Neural progenitor cell (in vitro differentiated cells): ENCODE measurements around the gene LINGO4. TPM values are rescaled to one million over a fixed set of nuclear protein-coding genes. Genes with fewer than 3 reads are reported as not detected.

Source experiments
- DNase-seq: peaks from one replicate; pipeline ENCODE4 v3.0.0-alpha.2; 2016; ENCODE audit warnings: low spot score
- H2AFZ ChIP-seq: fragments of 200-600 bp; sonication (generic); replicated peaks from 2 replicates; pipeline ENCODE4 v1.6.1; 2016; ENCODE audit warnings: antibody characterized with exemption
- H3F3A ChIP-seq: fragments of 200-600 bp; sonication (generic); 2 replicates; pipeline ENCODE4 v1.6.1; 2016; ENCODE audit warnings: antibody characterized with exemption, low read depth
- H3K27ac ChIP-seq: fragments of 200-600 bp; sonication (generic); 2 replicates; pipeline ENCODE4 v1.5.1; 2016; ENCODE audit warnings: mild to moderate bottlenecking
- H3K27me3 ChIP-seq: fragments of 200-600 bp; sonication (generic); 2 replicates; pipeline ENCODE4 v1.6.1; 2016; ENCODE audit warnings: mild to moderate bottlenecking, moderate library complexity
- H3K36me3 ChIP-seq: fragments of 200-600 bp; sonication (generic); 2 replicates; pipeline ENCODE4 v1.5.1; 2016
- H3K4me1 ChIP-seq: fragments of 200-600 bp; sonication (generic); 2 replicates; pipeline ENCODE4 v1.6.1; 2016; ENCODE audit warnings: mixed run types
- H3K4me2 ChIP-seq: fragments of 200-600 bp; sonication (generic); 2 replicates; pipeline ENCODE4 v1.6.1; 2016
- H3K4me3 ChIP-seq: fragments of 200-600 bp; sonication (generic); 2 replicates; pipeline ENCODE4 v1.5.1; 2016
- H3K79me2 ChIP-seq: fragments of 200-600 bp; sonication (generic); 2 replicates; pipeline ENCODE4 v1.6.1; 2016; ENCODE audit warnings: low read depth
- H3K9ac ChIP-seq: fragments of 200-600 bp; sonication (generic); 2 replicates; pipeline ENCODE4 v1.6.1; 2016
- H3K9me3 ChIP-seq: fragments of 200-600 bp; sonication (generic); 2 replicates; pipeline ENCODE4 v1.5.1; 2016; ENCODE audit warnings: low read depth
- H4K20me1 ChIP-seq: fragments of 200-600 bp; sonication (generic); 2 replicates; pipeline ENCODE4 v1.6.1; 2016; ENCODE audit warnings: low read depth
- H3K27ac Mint-ChIP-seq: 3 replicates; pipeline ENCODE4 v1.8.0; 2021; ENCODE audit warnings: mixed read lengths
- H3K27me3 Mint-ChIP-seq: 2 replicates; pipeline ENCODE4 v1.8.0; 2022; ENCODE audit warnings: low read depth, mild to moderate bottlenecking, inconsistent platforms, moderate library complexity, mixed read lengths; ENCODE audit not compliant: insufficient read depth
- H3K36me3 Mint-ChIP-seq: 3 replicates; pipeline ENCODE4 v1.8.0; 2021; ENCODE audit warnings: mixed read lengths
- H3K4me1 Mint-ChIP-seq: 3 replicates; pipeline ENCODE4 v1.8.0; 2021; ENCODE audit warnings: mixed read lengths
- H3K4me3 Mint-ChIP-seq: 3 replicates; pipeline ENCODE4 v1.8.0; 2021; ENCODE audit warnings: mild to moderate bottlenecking, moderate library complexity, mixed read lengths
- H3K9me3 Mint-ChIP-seq: 3 replicates; pipeline ENCODE4 v1.8.0; 2020; ENCODE audit warnings: mixed read lengths
- EZH2 ChIP-seq: fragments of 200-600 bp; sonication (generic); IDR thresholded peaks from 2 replicates; pipeline ENCODE4 v1.6.1; 2017; ENCODE audit warnings: antibody characterized with exemption, mild to moderate bottlenecking, moderate library complexity
- EZH2phosphoT487 ChIP-seq: fragments of 200-600 bp; sonication (generic); IDR thresholded peaks from 2 replicates; pipeline ENCODE4 v1.6.1; 2017; ENCODE audit warnings: antibody characterized with exemption
- total RNA-seq: library from RNA; depleted of rRNA; stranded (reverse); fragments of >200 nt; gene quantifications from 2 replicates; pipeline ENCODE4 v1.2.3, GENCODE V29; 2015; ENCODE audit warnings: low replicate concordance
- TF ChIP-seq, protein P1 (sequence below): fragments of 200-600 bp; sonication (generic); IDR thresholded peaks from 2 replicates; pipeline ENCODE4 v1.5.1; 2017; ENCODE audit warnings: antibody characterized with exemption, mild to moderate bottlenecking

The LINGO4 gene
- total RNA-seq, 1 donor from 2014 or later = not detected

DNA sequence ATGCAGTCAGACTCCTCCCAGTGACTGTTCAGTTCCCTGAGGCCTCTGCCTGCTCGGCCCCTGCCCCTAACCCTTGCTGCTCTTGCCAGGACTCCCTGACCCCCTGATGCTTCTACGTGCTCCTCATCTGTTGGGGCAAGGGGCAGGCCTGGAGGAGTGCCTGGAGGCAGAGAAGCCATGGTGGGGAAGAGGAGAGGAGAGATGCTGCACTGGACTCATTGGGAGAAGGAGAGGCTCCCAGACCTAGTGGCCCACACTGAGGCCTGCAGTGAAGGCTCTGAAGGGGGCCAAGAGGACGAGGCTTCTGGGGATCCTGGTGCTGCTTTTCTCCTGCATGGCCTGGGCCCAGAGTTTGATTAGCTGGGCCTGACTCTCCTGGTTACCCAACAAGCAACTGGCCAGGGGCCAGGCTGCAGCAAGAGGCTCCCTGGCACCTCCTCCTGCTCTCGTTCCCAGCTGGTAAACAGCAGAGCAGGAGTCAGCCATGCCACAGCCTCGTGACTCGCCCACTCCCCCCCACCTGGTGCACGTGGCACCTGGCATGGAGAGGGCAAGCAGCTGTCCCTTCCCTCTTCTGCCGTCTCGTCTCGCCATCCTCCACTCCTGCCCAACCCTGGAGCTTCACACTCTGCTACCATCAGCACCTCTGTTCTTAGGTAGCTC lies 27.2 kb upstream of the LINGO4 start:
- H3K36me3 ChIP-seq = no peaks in the 10 kb centered on the region
- H3K4me2 ChIP-seq = no peak overlapping the region
- DNase-seq = no peak
- no peak overlapping the region for H2AFZ ChIP-seq
- H3K9ac ChIP-seq = no peak overlapping the region
- peaks cover 31% of the 10 kb centered on the region for H3K4me1 Mint-ChIP-seq
- peaks cover 13% of the 10 kb centered on the region for H3K4me1 ChIP-seq
- peaks cover 3% of the 10 kb centered on the region for H3K9me3 Mint-ChIP-seq
- no peak overlapping the region for H3K4me3 Mint-ChIP-seq
- no peak overlapping the region for H3K4me3 ChIP-seq
- H3K9me3 ChIP-seq = no peaks in the 10 kb centered on the region
- peak overlapping the region; percentile 84 for H3K27ac Mint-ChIP-seq
- peaks cover 29% of the 10 kb centered on the region for H3K27me3 Mint-ChIP-seq
- H3K27me3 ChIP-seq = peaks cover 16% of the 10 kb centered on the region
- H3K79me2 ChIP-seq = no peaks in the 10 kb centered on the region
- peaks cover 11% of the 10 kb centered on the region for H3F3A ChIP-seq
- no peaks in the 10 kb centered on the region for H4K20me1 ChIP-seq
- H3K36me3 Mint-ChIP-seq = no peaks in the 10 kb centered on the region
- TF ChIP-seq, protein P1, sequence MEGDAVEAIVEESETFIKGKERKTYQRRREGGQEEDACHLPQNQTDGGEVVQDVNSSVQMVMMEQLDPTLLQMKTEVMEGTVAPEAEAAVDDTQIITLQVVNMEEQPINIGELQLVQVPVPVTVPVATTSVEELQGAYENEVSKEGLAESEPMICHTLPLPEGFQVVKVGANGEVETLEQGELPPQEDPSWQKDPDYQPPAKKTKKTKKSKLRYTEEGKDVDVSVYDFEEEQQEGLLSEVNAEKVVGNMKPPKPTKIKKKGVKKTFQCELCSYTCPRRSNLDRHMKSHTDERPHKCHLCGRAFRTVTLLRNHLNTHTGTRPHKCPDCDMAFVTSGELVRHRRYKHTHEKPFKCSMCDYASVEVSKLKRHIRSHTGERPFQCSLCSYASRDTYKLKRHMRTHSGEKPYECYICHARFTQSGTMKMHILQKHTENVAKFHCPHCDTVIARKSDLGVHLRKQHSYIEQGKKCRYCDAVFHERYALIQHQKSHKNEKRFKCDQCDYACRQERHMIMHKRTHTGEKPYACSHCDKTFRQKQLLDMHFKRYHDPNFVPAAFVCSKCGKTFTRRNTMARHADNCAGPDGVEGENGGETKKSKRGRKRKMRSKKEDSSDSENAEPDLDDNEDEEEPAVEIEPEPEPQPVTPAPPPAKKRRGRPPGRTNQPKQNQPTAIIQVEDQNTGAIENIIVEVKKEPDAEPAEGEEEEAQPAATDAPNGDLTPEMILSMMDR = no peak
- TF ChIP-seq EZH2phosphoT487 = no peak
- TF ChIP-seq EZH2 = no peak
- H3K27ac ChIP-seq = no peak overlapping the region

GRCh38 chr1:151831605-151832004 lies 26.4 kb upstream of the LINGO4 start, which contains the start of gene RORC:
TSS of gene RORC (minus strand) at chr1:151831802. CDS start at chr1:151831764, 38 bp downstream.
- Mint-ChIP-seq H3K4me1 (peaks cover 29% of the 10 kb centered on the region), H3K9me3 (peaks cover 3% of the 10 kb centered on the region), H3K4me3 (no peak within 1 kb of the TSS), H3K36me3 (no peaks in the 10 kb centered on the region), H3K27ac (no peak within 1 kb of the TSS), H3K27me3 (peaks cover 22% of the 10 kb centered on the region)
- Histone ChIP-seq H3F3A (peaks cover 8% of the 10 kb centered on the region), H2AFZ (no peak within 1 kb of the TSS), H4K20me1 (no peaks in the 10 kb centered on the region), H3K4me3 (no peak within 1 kb of the TSS), H3K4me2 (no peak within 1 kb of the TSS), H3K4me1 (peaks cover 13% of the 10 kb centered on the region), H3K9ac (no peak within 1 kb of the TSS), H3K79me2 (no peaks in the 10 kb centered on the region), H3K36me3 (no peaks in the 10 kb centered on the region), H3K9me3 (no peaks in the 10 kb centered on the region), H3K27me3 (peaks cover 8% of the 10 kb centered on the region), H3K27ac (no peak within 1 kb of the TSS)
- DNase-seq = no peak
- TF ChIP-seq EZH2 (no peak), EZH2phosphoT487 (no peak)
- TF ChIP-seq, protein P1 = no peak

DNA sequence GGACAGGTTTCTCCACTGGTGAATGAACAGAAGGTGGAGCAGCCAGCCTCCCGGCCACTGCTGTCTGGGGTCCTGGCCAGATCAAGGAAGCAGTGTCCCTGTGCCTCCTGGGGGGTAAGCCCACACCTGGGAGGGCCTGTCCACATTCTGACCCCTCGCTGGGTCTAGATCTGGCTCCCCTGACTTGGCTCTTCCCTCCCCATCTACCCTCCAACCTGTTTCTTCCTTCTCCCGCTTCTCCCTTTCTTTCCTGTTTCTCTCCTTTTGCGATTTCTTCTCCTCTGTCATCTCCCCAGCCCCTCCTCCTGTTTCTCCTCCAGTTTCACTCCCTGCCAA lies 26.0 kb upstream of the LINGO4 start:
- H3K4me2 ChIP-seq = no peak overlapping the region
- no peak overlapping the region for H3K4me3 ChIP-seq
- no peaks in the 10 kb centered on the region for H3K79me2 ChIP-seq
- Mint-ChIP-seq H3K27me3 (peaks cover 18% of the 10 kb centered on the region), H3K27ac (no peak overlapping the region), H3K36me3 (no peaks in the 10 kb centered on the region), H3K4me1 (peaks cover 28% of the 10 kb centered on the region), H3K4me3 (no peak overlapping the region), H3K9me3 (no peaks in the 10 kb centered on the region)
- no peak overlapping the region for H3K27ac ChIP-seq
- H3F3A ChIP-seq = peaks cover 8% of the 10 kb centered on the region
- peaks cover 13% of the 10 kb centered on the region for H3K4me1 ChIP-seq
- no peaks in the 10 kb centered on the region for H3K9me3 ChIP-seq
- no peak overlapping the region for H3K9ac ChIP-seq
- H3K36me3 ChIP-seq = no peaks in the 10 kb centered on the region
- no peaks in the 10 kb centered on the region for H4K20me1 ChIP-seq
- DNase-seq = no peak
- H3K27me3 ChIP-seq = peaks cover 4% of the 10 kb centered on the region
- TF ChIP-seq EZH2phosphoT487 (no peak), EZH2 (no peak)
- TF ChIP-seq, protein P1 = no peak
- no peak overlapping the region for H2AFZ ChIP-seq
